Mesendoderm (in vitro differentiated cells): ENCODE results near the gene SULT1A1.
"Not testable (repeated sequence)": the region's sequence is repeated elsewhere in the genome, so short reads cannot be mapped to it uniquely, and the experiment has no call there.

Source experiments
- DNase-seq: peaks from one replicate; pipeline ENCODE4 v3.0.0; 2013
- H2AK5ac ChIP-seq: 2 replicates; pipeline ENCODE4 v1.6.1; 2013; ENCODE audit warnings: low read length, inconsistent platforms
- H2BK120ac ChIP-seq: 2 replicates; pipeline ENCODE4 v1.6.1; 2013; ENCODE audit warnings: low read depth, mild to moderate bottlenecking, low read length, moderate library complexity, mixed read lengths
- H2BK15ac ChIP-seq: replicated peaks from 2 replicates; pipeline ENCODE4 v1.6.1; 2013; ENCODE audit warnings: low read depth, mild to moderate bottlenecking, moderate library complexity
- H2BK5ac ChIP-seq: 2 replicates; pipeline ENCODE4 v1.6.1; 2013; ENCODE audit warnings: low read length, inconsistent platforms
- H3K18ac ChIP-seq: 2 replicates; pipeline ENCODE4 v1.6.1; 2013; ENCODE audit warnings: mild to moderate bottlenecking, low read length, mixed read lengths
- H3K23ac ChIP-seq: one replicate; pipeline ENCODE4 v1.6.1; 2013; ENCODE audit warnings: low read length
- H3K27ac ChIP-seq: 2 replicates; pipeline ENCODE4 v1.5.1; 2013; ENCODE audit warnings: low read depth, mild to moderate bottlenecking, inconsistent platforms, low read length, moderate library complexity
- H3K27me3 ChIP-seq: 2 replicates; pipeline ENCODE4 v1.6.1; 2013; ENCODE audit warnings: low read length, control low read depth, mild to moderate bottlenecking, inconsistent platforms; ENCODE audit not compliant: insufficient read depth, poor library complexity
- H3K36me3 ChIP-seq: 2 replicates; pipeline ENCODE4 v1.6.1; 2013; ENCODE audit warnings: low read length, inconsistent platforms; ENCODE audit not compliant: control insufficient read depth, insufficient read depth
- H3K4ac ChIP-seq: one replicate; pipeline ENCODE4 v1.6.1; 2013; ENCODE audit warnings: low read depth, mild to moderate bottlenecking, low read length, moderate library complexity
- H3K4me1 ChIP-seq: 2 replicates; pipeline ENCODE4 v1.6.1; 2013; ENCODE audit warnings: low read depth, low read length, inconsistent platforms; ENCODE audit not compliant: control insufficient read depth
- H3K4me2 ChIP-seq: 2 replicates; pipeline ENCODE4 v1.6.1; 2013; ENCODE audit warnings: low read length
- H3K4me3 ChIP-seq: 2 replicates; pipeline ENCODE4 v1.5.1; 2013; ENCODE audit warnings: mild to moderate bottlenecking, low read length
- H3K56ac ChIP-seq: one replicate; pipeline ENCODE4 v1.6.1; 2013; ENCODE audit warnings: low read length
- H3K79me1 ChIP-seq: 2 replicates; pipeline ENCODE4 v1.6.1; 2013; ENCODE audit warnings: low read length, inconsistent platforms
- H3K79me2 ChIP-seq: 2 replicates; pipeline ENCODE4 v1.6.1; 2013; ENCODE audit warnings: mild to moderate bottlenecking, low read length; ENCODE audit not compliant: control insufficient read depth, insufficient read depth
- H3K9ac ChIP-seq: 2 replicates; pipeline ENCODE4 v1.6.1; 2013; ENCODE audit warnings: low read length, inconsistent platforms
- H4K5ac ChIP-seq: one replicate; pipeline ENCODE4 v1.6.1; 2013; ENCODE audit warnings: low read length
- H4K8ac ChIP-seq: one replicate; pipeline ENCODE4 v1.6.1; 2013; ENCODE audit warnings: low read depth, mild to moderate bottlenecking, control low read depth, low read length, moderate library complexity
- WGBS: extraction: QIAGEN DNeasy Blood & Tissue Kit; methylation state at CpG from one replicate; pipeline ENCODE4 v1.1.7; 2013; ENCODE audit warnings: low lambda C conversion rate, missing lambda C conversion rate; ENCODE audit not compliant: insufficient coverage; ENCODE audit errors: extremely low coverage; 5-methylcytosine and 5-hydroxymethylcytosine counted together

Gene SULT1A1

DNA sequence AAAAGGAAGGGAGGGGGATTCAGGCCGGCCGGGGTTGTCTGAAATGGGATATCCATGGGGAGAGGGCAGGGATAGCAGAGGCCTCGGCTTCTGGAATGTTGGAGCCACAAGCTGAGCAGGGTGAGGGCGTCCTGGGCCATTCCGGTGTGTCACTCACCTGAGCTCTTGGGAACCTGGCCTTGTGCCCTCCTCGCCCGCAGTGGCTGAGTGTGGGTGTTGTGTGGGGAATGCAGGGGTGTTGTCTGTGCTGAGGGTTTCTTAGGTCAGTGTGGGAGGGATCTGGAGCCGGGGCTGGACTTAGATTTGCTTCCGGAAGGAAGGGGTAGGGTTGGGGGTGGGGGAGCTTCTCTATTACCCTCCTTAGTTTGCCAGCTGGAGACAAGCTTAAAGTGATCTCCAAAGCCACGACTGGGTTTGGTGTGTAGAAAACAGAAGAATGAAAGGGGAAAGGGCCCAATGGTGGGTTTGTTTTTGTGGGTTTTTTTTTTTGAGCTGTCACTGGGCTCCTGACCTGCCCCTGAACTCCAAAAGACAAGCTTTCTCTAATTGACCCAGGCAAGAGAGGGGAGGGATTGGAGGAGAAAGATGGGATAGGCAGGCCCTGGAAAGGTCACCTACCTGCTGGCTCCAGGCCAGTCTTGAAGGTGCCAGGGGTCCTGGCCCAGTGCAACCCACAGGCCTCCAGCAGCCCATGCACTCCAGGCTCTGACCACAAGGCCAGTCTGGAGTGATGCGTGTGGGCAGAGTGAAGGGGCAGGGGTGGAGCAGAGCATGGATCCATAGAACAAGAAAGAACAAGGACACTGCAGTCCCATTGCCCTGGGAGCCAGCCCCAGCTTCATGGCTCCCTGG is 12.8 kb downstream of the SULT1A1 start, which contains the start of gene SULT1A2:
TSS of gene SULT1A2 (minus strand) at position 211 of the 852 bp plus-strand sequence. CDS start 1,120 bp downstream, outside the sequence.
- no peaks in the 10 kb centered on the region for H3K79me2 ChIP-seq
- H3K79me1 ChIP-seq = no peaks in the 10 kb centered on the region
- H2AK5ac ChIP-seq = no peak within 1 kb of the TSS
- no peak within 1 kb of the TSS for H3K4me3 ChIP-seq
- no peak within 1 kb of the TSS for H3K27ac ChIP-seq
- H2BK15ac ChIP-seq = no peak within 1 kb of the TSS
- H3K27me3 ChIP-seq = no peaks in the 10 kb centered on the region
- peaks cover 4% of the 10 kb centered on the region for H3K4me1 ChIP-seq
- H4K5ac ChIP-seq = no peak within 1 kb of the TSS
- peak within 1 kb of the TSS; percentile 46 for H3K4ac ChIP-seq
- H3K4me2 ChIP-seq = no peak within 1 kb of the TSS
- peak within 1 kb of the TSS; percentile 31 for H3K9ac ChIP-seq
- H2BK5ac ChIP-seq = no peak within 1 kb of the TSS
- H3K18ac ChIP-seq = peak within 1 kb of the TSS; percentile 53
- no peaks in the 10 kb centered on the region for H3K36me3 ChIP-seq
- WGBS = no CpG with 5 or more reads among the region's 11 CpGs
- peak; percentile 68 for DNase-seq
- H4K8ac ChIP-seq = no peak within 1 kb of the TSS
- peak within 1 kb of the TSS; percentile 74 for H3K23ac ChIP-seq
- H2BK120ac ChIP-seq = no peak within 1 kb of the TSS
- H3K56ac ChIP-seq = peak within 1 kb of the TSS; percentile 86

DNA sequence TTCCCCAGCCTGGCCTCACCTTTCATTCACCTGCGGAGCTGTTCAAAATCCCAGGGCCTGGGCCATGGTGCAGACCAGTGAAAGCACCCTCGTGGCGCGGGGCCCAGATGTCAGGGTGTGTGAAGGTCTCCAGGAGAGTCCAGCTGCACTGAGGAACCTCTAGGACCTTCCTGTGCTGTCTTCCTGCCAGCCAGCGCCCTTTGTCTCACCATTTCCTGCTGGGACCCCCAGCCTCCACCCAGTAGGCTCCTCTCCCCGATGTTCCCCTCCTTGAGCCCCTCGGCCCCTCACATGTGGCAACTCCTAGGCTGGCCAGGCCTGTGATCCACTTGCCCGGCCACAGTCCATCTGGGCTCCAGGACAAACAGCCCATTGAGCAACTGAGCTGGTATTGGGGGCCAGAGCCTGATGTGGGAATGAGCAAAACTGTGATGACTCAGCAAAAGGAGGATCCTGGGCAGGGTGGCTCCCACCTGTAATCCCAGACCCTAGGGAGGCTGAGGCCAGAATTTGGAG is 13.7 kb downstream of the SULT1A1 start:
- no peak overlapping the region for H3K27ac ChIP-seq
- H4K8ac ChIP-seq = no peak overlapping the region
- H3K4ac ChIP-seq = peak overlapping the region; percentile 46
- no peak overlapping the region for H3K23ac ChIP-seq
- H2AK5ac ChIP-seq = no peak overlapping the region
- H3K9ac ChIP-seq = no peak overlapping the region
- WGBS = no CpG with 5 or more reads among the region's 8 CpGs
- peaks cover 4% of the 10 kb centered on the region for H3K4me1 ChIP-seq
- H3K27me3 ChIP-seq = no peaks in the 10 kb centered on the region
- H3K4me2 ChIP-seq = no peak overlapping the region
- H4K5ac ChIP-seq = no peak overlapping the region
- H3K4me3 ChIP-seq = no peak overlapping the region
- H3K56ac ChIP-seq = peak overlapping the region; percentile 19
- H2BK120ac ChIP-seq = no peak overlapping the region
- H3K79me1 ChIP-seq = no peaks in the 10 kb centered on the region
- H3K79me2 ChIP-seq = no peaks in the 10 kb centered on the region
- H3K18ac ChIP-seq = peak overlapping the region; percentile 53
- no peaks in the 10 kb centered on the region for H3K36me3 ChIP-seq
- H2BK5ac ChIP-seq = no peak overlapping the region
- DNase-seq = no peak
- H2BK15ac ChIP-seq = no peak overlapping the region

DNA sequence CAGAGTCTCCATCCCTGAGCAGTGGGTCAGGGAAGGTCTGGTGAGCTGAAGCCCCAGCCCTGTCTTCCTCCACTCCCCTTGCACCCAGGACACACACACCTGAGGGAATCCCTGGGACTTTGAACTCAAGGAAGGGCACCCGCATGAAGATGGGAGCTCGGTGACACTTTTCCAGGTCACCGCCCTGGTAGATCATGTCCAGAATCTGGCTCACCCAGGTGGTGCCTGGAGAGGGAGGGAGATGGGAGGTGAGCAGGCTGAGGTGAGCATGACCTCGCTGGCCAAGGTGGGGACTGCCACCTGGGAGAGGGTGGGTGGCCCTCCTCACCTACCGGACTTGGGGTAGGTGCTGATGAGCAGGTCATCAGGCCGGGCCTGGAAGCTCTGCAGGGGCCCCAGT is 14.4 kb downstream of the SULT1A1 start:
- not testable (repeated sequence) for H2BK15ac ChIP-seq, H2BK120ac ChIP-seq, H3K23ac ChIP-seq, DNase-seq, H3K18ac ChIP-seq, H4K8ac ChIP-seq, H3K4me1 ChIP-seq, H3K4me3 ChIP-seq, H3K27me3 ChIP-seq, H3K4ac ChIP-seq, H3K79me1 ChIP-seq, H4K5ac ChIP-seq, H2BK5ac ChIP-seq, H3K79me2 ChIP-seq, H3K27ac ChIP-seq, H2AK5ac ChIP-seq, H3K56ac ChIP-seq, H3K4me2 ChIP-seq, H3K36me3 ChIP-seq, H3K9ac ChIP-seq
- WGBS = no CpG with 5 or more reads among the region's 6 CpGs

DNA sequence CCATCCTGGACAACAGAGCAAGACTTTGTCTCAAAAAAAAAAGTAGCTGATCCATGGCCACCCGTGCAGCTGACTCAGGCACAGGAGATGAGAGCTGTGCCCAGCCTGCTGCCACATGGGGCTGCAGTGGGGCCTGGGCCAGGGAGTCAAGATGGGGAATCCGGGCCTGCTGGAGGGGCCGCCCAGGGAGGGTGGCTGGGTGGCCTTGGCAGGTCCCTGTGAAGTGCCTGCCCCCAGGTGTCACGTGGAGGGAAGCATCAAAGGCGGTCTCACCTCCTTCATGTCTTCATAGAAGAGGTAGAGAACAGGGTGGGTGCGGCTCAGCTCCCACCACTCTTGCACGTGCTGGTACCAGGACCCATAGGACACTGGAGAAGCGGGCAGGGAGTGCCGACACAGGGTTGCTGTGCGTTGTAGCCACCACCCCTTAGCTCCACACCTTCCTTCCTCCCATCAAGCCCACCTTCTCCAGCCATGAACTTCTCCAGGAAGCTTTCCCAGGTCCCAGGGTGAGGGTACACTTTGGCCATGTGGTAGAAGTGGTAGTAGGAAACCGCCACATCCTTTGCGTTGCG is 16.8 kb downstream of the SULT1A1 start:
- H3K4me2 ChIP-seq = no peak overlapping the region
- no peak overlapping the region for H3K27ac ChIP-seq
- H2BK120ac ChIP-seq = no peak overlapping the region
- no peak overlapping the region for H4K8ac ChIP-seq
- H2BK15ac ChIP-seq = no peak overlapping the region
- no peaks in the 10 kb centered on the region for H3K79me2 ChIP-seq
- no peaks in the 10 kb centered on the region for H3K79me1 ChIP-seq
- no peak overlapping the region for H3K23ac ChIP-seq
- no peak overlapping the region for H3K18ac ChIP-seq
- WGBS = no CpG with 5 or more reads among the region's 13 CpGs
- H3K56ac ChIP-seq = no peak overlapping the region
- no peak overlapping the region for H3K4ac ChIP-seq
- no peak overlapping the region for H4K5ac ChIP-seq
- H3K27me3 ChIP-seq = no peaks in the 10 kb centered on the region
- no peak overlapping the region for H3K9ac ChIP-seq
- H3K4me1 ChIP-seq = peaks cover 4% of the 10 kb centered on the region
- H2AK5ac ChIP-seq = no peak overlapping the region
- no peak overlapping the region for H3K4me3 ChIP-seq
- no peak overlapping the region for H2BK5ac ChIP-seq
- no peaks in the 10 kb centered on the region for H3K36me3 ChIP-seq
- DNase-seq = no peak

DNA sequence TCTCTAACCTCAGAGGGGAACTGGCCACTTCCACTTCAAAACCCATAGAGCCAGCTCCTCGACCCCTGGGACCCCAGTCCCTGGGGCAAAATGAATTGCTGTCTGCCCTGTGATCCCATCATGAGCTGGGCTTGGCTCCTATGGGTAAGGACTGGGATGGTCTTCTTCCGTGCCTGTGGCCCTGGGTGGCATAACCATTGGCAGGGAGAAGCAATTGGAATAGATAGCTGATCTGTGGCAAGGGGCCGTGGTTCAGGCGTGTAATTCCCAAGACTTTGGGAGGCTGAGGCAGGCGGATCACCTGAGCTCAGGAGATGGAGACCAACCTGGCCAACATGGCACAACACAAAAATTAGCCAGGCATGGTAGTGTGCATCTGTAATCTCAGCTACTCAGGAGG is 17.3 kb downstream of the SULT1A1 start:
- Histone ChIP-seq H3K4me2 (no peak overlapping the region), H3K79me2 (no peaks in the 10 kb centered on the region), H2AK5ac (no peak overlapping the region), H3K4me1 (peaks cover 1% of the 10 kb centered on the region), H2BK5ac (no peak overlapping the region), H2BK15ac (no peak overlapping the region), H3K18ac (no peak overlapping the region), H2BK120ac (no peak overlapping the region), H3K27ac (no peak overlapping the region), H3K9ac (no peak overlapping the region), H3K23ac (no peak overlapping the region), H4K5ac (no peak overlapping the region), H3K4ac (no peak overlapping the region), H3K4me3 (no peak overlapping the region), H3K56ac (no peak overlapping the region), H4K8ac (no peak overlapping the region), H3K79me1 (no peaks in the 10 kb centered on the region), H3K27me3 (no peaks in the 10 kb centered on the region), H3K36me3 (no peaks in the 10 kb centered on the region)
- no peak for DNase-seq
- no CpG with 5 or more reads among the region's 5 CpGs for WGBS
